Skeletal muscle satellite cell (primary cell): Measurements from ENCODE around the gene ASIC4.

ENCODE experiments used
- H3K27me3 ChIP-seq: 2 replicates; pipeline ENCODE4 v1.7.0; 2013; ENCODE audit warnings: low read length; ENCODE audit not compliant: control insufficient read depth, insufficient read depth
- H3K36me3 ChIP-seq: 2 replicates; pipeline ENCODE4 v1.7.0; 2013; ENCODE audit warnings: mild to moderate bottlenecking, control low read depth, low read length; ENCODE audit not compliant: insufficient read depth
- H3K4me1 ChIP-seq: 2 replicates; pipeline ENCODE4 v1.7.0; 2013; ENCODE audit warnings: low read length; ENCODE audit not compliant: control insufficient read depth, insufficient read depth
- H3K4me2 ChIP-seq: 2 replicates; pipeline ENCODE4 v1.7.0; 2013; ENCODE audit warnings: mild to moderate bottlenecking, low read length
- H3K4me3 ChIP-seq: 2 replicates; pipeline ENCODE4 v1.7.0; 2013; ENCODE audit warnings: low read length
- H3K9ac ChIP-seq: 2 replicates; pipeline ENCODE4 v1.7.0; 2013; ENCODE audit warnings: mild to moderate bottlenecking, low read depth, low read length, moderate library complexity
- H3K9me3 ChIP-seq: replicated peaks from 2 replicates; pipeline ENCODE4 v1.7.0; 2013; ENCODE audit warnings: mild to moderate bottlenecking, control low read depth, low read length

Gene ASIC4

DNA sequence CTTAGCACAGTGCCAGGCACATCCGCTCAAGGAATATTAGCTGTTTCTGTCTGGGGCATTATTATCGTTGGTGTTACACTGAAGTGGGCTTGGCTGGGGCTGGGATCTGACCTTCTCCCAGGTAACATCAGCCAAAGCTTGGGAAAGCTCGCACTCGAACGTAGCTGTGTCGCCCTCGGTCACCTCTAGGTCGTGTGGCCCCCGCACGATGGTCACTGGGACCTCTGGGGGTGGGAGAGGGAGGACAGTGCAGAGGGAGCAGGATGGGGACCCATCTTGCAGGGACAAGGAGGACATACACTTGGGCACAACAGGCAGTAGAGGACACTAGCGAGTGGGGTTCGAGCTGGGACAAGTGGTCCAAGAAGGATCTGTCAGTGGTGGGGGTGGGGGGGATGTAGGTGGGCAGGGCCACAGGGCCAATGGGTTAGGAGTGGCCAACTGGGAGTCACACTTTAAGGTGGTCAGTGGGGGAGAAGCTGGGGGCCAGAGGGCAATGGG, 39.2 kb downstream of the ASIC4 start:
- Histone ChIP-seq H3K4me2 (no peak overlapping the region), H3K4me3 (no peak overlapping the region), H3K9me3 (no peaks in the 10 kb centered on the region), H3K36me3 (no peaks in the 10 kb centered on the region), H3K9ac (no peak overlapping the region), H3K27me3 (no peaks in the 10 kb centered on the region), H3K4me1 (peaks cover 18% of the 10 kb centered on the region)

DNA sequence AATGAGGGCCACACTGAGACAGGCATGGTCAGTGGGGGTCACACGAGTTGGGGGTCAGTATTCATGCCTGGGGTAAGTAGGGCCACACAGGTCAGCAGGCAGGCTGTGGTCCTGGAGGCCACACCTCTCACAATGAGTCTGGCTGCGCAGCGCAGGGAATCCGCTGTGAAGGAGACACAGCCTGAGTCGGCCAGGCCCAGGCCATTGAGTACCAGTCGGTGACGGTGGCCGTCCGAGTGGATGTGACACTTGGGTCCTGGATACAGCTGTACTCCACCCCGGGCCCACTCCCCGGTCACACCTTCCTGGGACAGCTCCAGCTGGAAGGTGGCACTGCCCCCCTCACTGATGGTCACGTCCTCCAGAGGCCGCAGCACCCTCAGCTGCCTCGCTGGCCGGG, 40.1 kb downstream of the ASIC4 start:
- Histone ChIP-seq H3K36me3 (no peaks in the 10 kb centered on the region), H3K4me1 (peaks cover 18% of the 10 kb centered on the region), H3K4me3 (no peak overlapping the region), H3K9ac (no peak overlapping the region), H3K4me2 (no peak overlapping the region), H3K9me3 (no peaks in the 10 kb centered on the region), H3K27me3 (no peaks in the 10 kb centered on the region)

GRCh38 chr2:219555956-219556355, 41.7 kb downstream of the ASIC4 start:
- Histone ChIP-seq H3K9ac (no peak overlapping the region), H3K9me3 (no peaks in the 10 kb centered on the region), H3K4me1 (peaks cover 18% of the 10 kb centered on the region), H3K27me3 (no peaks in the 10 kb centered on the region), H3K36me3 (no peaks in the 10 kb centered on the region), H3K4me3 (no peak overlapping the region), H3K4me2 (no peak overlapping the region)

DNA sequence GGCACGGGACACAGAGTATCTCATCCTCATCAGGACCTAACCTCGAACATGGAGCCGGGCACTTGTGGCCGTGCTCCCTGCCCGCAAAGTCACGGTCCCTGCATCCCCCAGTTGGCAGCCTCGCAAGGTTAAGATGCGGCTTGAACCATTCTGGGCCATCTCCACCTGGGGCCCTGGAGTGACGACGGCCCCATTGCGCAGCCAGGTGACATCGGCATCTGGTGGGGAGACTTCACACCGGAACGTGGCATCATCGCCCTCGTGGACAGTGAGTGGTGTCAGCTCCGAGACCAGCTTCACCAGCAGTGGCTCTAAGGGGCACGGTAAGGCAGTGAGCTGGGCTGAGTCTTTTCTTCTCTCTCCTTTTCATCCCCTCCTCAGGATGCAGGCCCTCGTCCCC, 42.1 kb downstream of the ASIC4 start:
- no peaks in the 10 kb centered on the region for H3K36me3 ChIP-seq
- H3K4me3 ChIP-seq, result no peak overlapping the region
- no peak overlapping the region for H3K4me2 ChIP-seq
- H3K4me1 ChIP-seq, result peaks cover 13% of the 10 kb centered on the region
- H3K27me3 ChIP-seq, result no peaks in the 10 kb centered on the region
- no peaks in the 10 kb centered on the region for H3K9me3 ChIP-seq
- H3K9ac ChIP-seq, result no peak overlapping the region

DNA sequence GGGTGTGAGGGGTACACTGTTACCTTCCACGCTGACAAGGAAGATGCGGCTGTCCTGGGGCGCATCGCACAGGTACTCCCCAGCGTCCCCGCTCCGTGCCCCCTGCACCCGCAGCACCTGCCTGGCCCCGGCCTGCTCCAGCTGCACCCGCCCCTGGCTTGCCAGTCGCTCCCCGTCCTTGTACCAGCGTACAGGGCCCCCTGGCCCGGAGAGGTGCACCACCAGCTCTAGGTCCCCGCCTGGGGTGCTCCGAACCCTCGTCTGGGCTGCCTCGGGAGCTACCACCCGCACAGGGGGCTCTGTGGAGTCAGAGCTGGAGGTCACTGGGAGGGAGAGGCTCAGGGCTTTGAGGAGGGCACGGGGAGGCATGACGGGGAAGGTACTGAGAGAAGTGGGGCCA, 43.0 kb downstream of the ASIC4 start:
- Histone ChIP-seq H3K4me2 (no peak overlapping the region), H3K27me3 (no peaks in the 10 kb centered on the region), H3K36me3 (no peaks in the 10 kb centered on the region), H3K9me3 (no peaks in the 10 kb centered on the region), H3K4me3 (no peak overlapping the region), H3K4me1 (peaks cover 6% of the 10 kb centered on the region), H3K9ac (no peak overlapping the region)

DNA sequence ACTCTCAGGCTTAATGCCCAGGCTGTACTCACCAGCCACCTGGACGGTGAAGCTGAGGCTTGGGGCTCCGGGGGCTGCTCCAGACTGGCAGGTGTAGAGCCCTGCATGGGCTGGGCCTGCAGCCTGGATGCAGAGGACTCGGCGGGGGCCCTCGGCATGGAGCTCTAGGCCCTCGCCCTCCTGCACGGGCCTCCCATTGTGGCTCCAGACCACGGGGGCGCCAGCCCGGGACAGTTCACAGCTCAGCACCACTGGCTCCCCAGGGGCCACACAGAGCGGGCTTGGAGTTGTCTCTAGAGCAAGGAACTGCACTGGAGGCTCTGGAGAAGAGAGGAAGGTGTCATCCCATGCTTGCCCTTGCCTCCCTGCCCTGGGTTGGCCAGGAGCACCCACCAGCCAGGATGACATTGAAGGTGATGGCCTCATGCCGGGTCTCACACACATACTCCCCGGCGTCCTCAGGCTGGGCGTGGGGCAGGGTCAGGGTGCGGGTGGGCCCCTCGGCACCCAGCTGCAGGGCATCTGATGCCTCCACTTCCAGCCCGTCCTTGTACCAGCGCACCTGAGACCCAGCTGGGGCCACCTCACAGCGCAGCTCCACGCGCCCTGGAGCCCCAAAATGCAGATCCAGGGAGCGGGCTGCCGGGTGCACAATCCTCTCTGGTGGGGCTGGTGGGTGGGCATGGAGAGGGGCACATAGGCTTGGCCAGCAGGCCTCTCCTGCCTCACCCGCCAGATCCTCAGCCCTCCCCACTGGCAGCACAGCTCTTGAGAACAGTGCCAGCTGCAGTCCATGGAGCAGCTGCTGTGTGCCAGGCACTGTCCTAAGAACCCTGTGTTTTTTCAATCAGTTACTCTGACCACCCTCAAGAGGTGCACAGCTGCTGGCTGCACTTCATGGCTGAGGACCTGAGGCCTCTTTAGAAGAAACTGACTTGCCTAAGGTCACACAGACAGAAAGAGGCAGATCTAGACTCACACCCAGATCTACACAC, 43.8 kb downstream of the ASIC4 start:
- Histone ChIP-seq H3K4me3 (no peak overlapping the region), H3K9me3 (no peaks in the 10 kb centered on the region), H3K27me3 (no peaks in the 10 kb centered on the region), H3K36me3 (no peaks in the 10 kb centered on the region), H3K4me2 (no peak overlapping the region), H3K4me1 (peaks cover 1% of the 10 kb centered on the region), H3K9ac (no peak overlapping the region)

- H3K4me2 ChIP-seq, result no peak overlapping the region
- H3K4me3 ChIP-seq, result no peak overlapping the region
- no peak overlapping the region for H3K9ac ChIP-seq
- H3K4me1 ChIP-seq, result no peaks in the 10 kb centered on the region
- H3K27me3 ChIP-seq, result no peaks in the 10 kb centered on the region
- H3K9me3 ChIP-seq, result no peaks in the 10 kb centered on the region
- H3K36me3 ChIP-seq, result no peaks in the 10 kb centered on the region
These were observed 45.1 kb downstream of the ASIC4 start for GRCh38 chr2:219559156-219559915.

GRCh38 chr2:219560037-219560892, 46.0 kb downstream of the ASIC4 start:
- H3K4me1 ChIP-seq, result no peaks in the 10 kb centered on the region
- H3K9ac ChIP-seq, result no peak overlapping the region
- no peak overlapping the region for H3K4me2 ChIP-seq
- no peaks in the 10 kb centered on the region for H3K27me3 ChIP-seq
- H3K9me3 ChIP-seq, result no peaks in the 10 kb centered on the region
- H3K36me3 ChIP-seq, result peaks cover 3% of the 10 kb centered on the region
- H3K4me3 ChIP-seq, result no peak overlapping the region

DNA sequence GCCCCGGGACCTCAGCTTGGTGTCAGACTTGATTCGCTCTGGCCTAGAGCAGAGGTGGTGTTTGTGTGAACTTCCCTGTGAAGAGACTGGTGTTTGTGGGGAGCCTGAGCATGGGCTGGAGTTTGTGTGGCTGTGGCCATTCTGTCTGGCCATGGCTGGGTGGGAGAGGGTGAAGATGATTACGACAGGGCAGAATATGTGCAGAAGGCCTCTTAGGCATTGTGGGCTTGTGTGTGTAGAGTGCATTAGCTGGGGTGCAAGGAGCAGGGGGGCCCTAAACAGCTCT, 46.6 kb downstream of the ASIC4 start:
- Histone ChIP-seq H3K4me1 (no peaks in the 10 kb centered on the region), H3K4me2 (no peak overlapping the region), H3K4me3 (no peak overlapping the region), H3K9me3 (no peaks in the 10 kb centered on the region), H3K27me3 (no peaks in the 10 kb centered on the region), H3K36me3 (peaks cover 3% of the 10 kb centered on the region), H3K9ac (no peak overlapping the region)

- Histone ChIP-seq H3K27me3 (no peaks in the 10 kb centered on the region), H3K36me3 (peaks cover 3% of the 10 kb centered on the region), H3K4me1 (no peaks in the 10 kb centered on the region), H3K4me2 (no peak overlapping the region), H3K9me3 (no peaks in the 10 kb centered on the region), H3K9ac (no peak overlapping the region), H3K4me3 (no peak overlapping the region)
These were observed 47.1 kb downstream of the ASIC4 start for GRCh38 chr2:219561179-219562048.
